IPS-18c (cell line): ENCODE results near the gene GYPE.
"Not testable (repeated sequence)": the region's sequence is repeated elsewhere in the genome, so short reads cannot be mapped to it uniquely, and the experiment has no call there.

Source experiments
- H3K4me3 ChIP-seq: 2 replicates; pipeline ENCODE4 v1.7.0; 2013; ENCODE audit warnings: low read depth, mild to moderate bottlenecking, low read length, moderate library complexity; ENCODE audit not compliant: insufficient read depth
- H3K9me3 ChIP-seq: one replicate; pipeline ENCODE4 v1.6.1; 2013; ENCODE audit warnings: mild to moderate bottlenecking, low read length, moderate library complexity; ENCODE audit not compliant: control insufficient read depth, insufficient read depth

The GYPE gene

DNA sequence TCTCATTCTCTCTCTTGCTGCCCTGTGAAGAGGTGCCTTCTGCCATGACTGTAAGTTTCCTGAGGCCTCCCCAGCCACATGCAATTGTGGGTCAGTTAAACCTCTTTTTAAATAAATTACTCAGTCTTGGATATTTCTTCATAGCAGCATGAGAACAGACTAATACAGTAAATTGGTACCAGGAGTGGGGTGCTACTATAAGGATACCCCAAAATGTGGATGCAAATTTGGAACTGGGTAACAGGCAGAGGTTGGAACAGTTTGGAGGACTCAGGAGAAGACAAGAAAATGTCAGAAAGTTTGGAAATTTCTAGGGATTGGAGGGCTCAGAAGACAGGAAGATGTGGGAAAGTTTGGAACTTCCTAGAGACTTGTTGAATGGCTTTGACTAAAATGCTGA lies 74.8 kb downstream of the GYPE start:
- not testable (repeated sequence) for H3K4me3 ChIP-seq, H3K9me3 ChIP-seq

DNA sequence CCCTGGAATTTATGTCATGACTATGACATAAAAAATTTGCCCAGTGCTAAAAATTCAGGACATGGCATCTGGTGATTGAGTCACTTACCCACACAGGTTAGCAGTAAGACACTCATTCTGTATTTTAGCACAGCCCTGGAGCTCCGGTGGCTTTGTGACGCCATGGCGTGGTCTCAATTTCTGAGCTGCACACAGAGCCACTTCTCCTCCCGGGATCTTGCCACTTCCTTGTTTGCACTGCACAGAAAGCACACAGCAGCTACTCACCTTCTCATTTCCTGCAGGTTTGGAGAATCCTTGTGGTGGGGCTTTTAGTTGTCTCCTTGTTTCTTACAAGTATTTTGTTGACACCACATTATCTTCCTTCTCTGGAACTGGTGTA lies 76.1 kb downstream of the GYPE start:
- H3K4me3 ChIP-seq, H3K9me3 ChIP-seq: not testable (repeated sequence)
